Gastrocnemius medialis (tissue), 4 donors: ENCODE data around the gene HDAC4. TPM values are rescaled to one million over a fixed set of nuclear protein-coding genes. Genes with fewer than 3 reads are reported as not detected.

Source experiments
- ATAC-seq, 2 donors: fragments of 150-250 bp; one replicate each; pipeline ENCODE4 v1.9.1; 2016
- DNase-seq, 2 donors: peaks; one replicate each; pipeline ENCODE4 v3.0.0-alpha.2; 2019
- H3K27ac ChIP-seq, 4 donors: fragments of 200-600 bp; sonication (generic); 1 replicate in 1 of 4; 2 replicates in 3 of 4; pipeline ENCODE4 v1.5.1; 2016 to 2018; ENCODE audit warnings: mild to moderate bottlenecking in 2 of 4, moderate library complexity in 1 of 4
- H3K27me3 ChIP-seq, 3 donors: fragments of 200-600 bp; sonication (generic) in 2 of 3; 1 replicate in 1 of 3; 2 replicates in 2 of 3; pipeline versions ENCODE4 v1.5.1 to v1.6.0; 2016 to 2019; ENCODE audit warnings: mild to moderate bottlenecking in 1 of 3, moderate library complexity in 1 of 3
- H3K36me3 ChIP-seq, 2 donors: fragments of 200-600 bp; sonication (generic) in 1 of 2; one replicate each; pipeline ENCODE4 v1.5.1; 2017 to 2018
- H3K4me1 ChIP-seq, 2 donors: fragments of 200-600 bp; sonication (generic) in 1 of 2; one replicate each; pipeline ENCODE4 v1.5.1; 2016 to 2017; ENCODE audit warnings: mild to moderate bottlenecking in 2 of 2
- H3K4me3 ChIP-seq, 4 donors: fragments of 200-600 bp; sonication (generic) in 3 of 4; 1 replicate in 1 of 4; 2 replicates in 3 of 4; pipeline ENCODE4 v1.5.1; 2016 to 2019; ENCODE audit warnings: mild to moderate bottlenecking in 2 of 4
- H3K9me3 ChIP-seq, 3 donors: fragments of 200-600 bp; sonication (generic) in 2 of 3; 1 replicate in 1 of 3; 2 replicates in 2 of 3; pipeline ENCODE4 v1.5.1; 2016 to 2019
- POLR2A ChIP-seq, 2 donors: fragments of 450-650 bp; IDR thresholded peaks; one replicate each; pipeline ENCODE4 v1.6.1; 2017; ENCODE audit warnings: antibody characterized with exemption in 2 of 2, mild to moderate bottlenecking in 2 of 2, moderate library complexity in 2 of 2
- in situ Hi-C, 4 donors: fragments of 200-750 bp; cut with MboI; loops; one replicate each; pipeline versions ENCODE4 v1.15.0 to v1.8.0; 2017; ENCODE audit warnings: low sequenced_read_pairs in 4 of 4
- intact Hi-C: fragments of 100-400 bp; cut with DNase I; formaldehyde crosslinking; loops from one replicate; pipeline ENCODE4 v1.15.1; 2023; ENCODE audit warnings: low total_unique reads
- total RNA-seq, 4 donors: library from RNA; depleted of rRNA; stranded (reverse); fragments of >200 nt; gene quantifications; one replicate each; pipeline versions ENCODE4 v1.1.0 to v1.2.3, GENCODE V29; 2016
- TF ChIP-seq, protein P1 (sequence below), 5 experiments: fragments of 450-650 bp in 3 of 5; fragments of 200-600 bp in 2 of 5; sonication (generic) in 2 of 5; IDR thresholded peaks in 4 of 5; conservative IDR thresholded peaks in 1 of 5; 1 replicate in 4 of 5; 2 replicates in 1 of 5; pipeline ENCODE4 v1.5.1; 2016 to 2019; ENCODE audit warnings: antibody characterized with exemption in 5 of 5, mild to moderate bottlenecking in 3 of 5, moderate library complexity in 3 of 5

HDAC4 gene
- total RNA-seq, 4 donors from 2014 or later = 23.6 to 257 (median 119) TPM

- no peaks in the 10 kb centered on the region for H3K9me3 ChIP-seq
- H3K27me3 ChIP-seq = no peaks in the 10 kb centered on the region
- intact Hi-C loops = no loop called here
Observed at GRCh38 chr2:239220981-239221396, 179.8 kb downstream of the HDAC4 start.

GRCh38 chr2:239220341-239220740 is 180.5 kb downstream of the HDAC4 start:
- Histone ChIP-seq H3K27ac (peak overlapping the region; percentile 86 to 99 (median 93)), H3K4me3 (no peak overlapping the region), H3K27me3 (no peaks in the 10 kb centered on the region), H3K36me3 (no peaks in the 10 kb centered on the region), H3K4me1 (peaks cover 81 to 85% of the 10 kb centered on the region in 2 donors), H3K9me3 (no peaks in the 10 kb centered on the region)
- intact Hi-C loops (no loop called here), in situ Hi-C loops (loop anchor here in 1 of 4 donors (10.0 kb wide), 1 partner anchor 84 kb away; no protein-coding TSS in a partner anchor)
- DNase-seq (no peak), ATAC-seq (no peak)
- TF ChIP-seq POLR2A (IDR thresholded peaks at IDR 0.05) = no peak
- TF ChIP-seq, protein P1, sequence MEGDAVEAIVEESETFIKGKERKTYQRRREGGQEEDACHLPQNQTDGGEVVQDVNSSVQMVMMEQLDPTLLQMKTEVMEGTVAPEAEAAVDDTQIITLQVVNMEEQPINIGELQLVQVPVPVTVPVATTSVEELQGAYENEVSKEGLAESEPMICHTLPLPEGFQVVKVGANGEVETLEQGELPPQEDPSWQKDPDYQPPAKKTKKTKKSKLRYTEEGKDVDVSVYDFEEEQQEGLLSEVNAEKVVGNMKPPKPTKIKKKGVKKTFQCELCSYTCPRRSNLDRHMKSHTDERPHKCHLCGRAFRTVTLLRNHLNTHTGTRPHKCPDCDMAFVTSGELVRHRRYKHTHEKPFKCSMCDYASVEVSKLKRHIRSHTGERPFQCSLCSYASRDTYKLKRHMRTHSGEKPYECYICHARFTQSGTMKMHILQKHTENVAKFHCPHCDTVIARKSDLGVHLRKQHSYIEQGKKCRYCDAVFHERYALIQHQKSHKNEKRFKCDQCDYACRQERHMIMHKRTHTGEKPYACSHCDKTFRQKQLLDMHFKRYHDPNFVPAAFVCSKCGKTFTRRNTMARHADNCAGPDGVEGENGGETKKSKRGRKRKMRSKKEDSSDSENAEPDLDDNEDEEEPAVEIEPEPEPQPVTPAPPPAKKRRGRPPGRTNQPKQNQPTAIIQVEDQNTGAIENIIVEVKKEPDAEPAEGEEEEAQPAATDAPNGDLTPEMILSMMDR (IDR thresholded peaks at IDR 0.05 in 4 of 5, conservative IDR thresholded peaks at IDR 0.05 in 1 of 5) = no peak

More at GRCh38 chr2:239220981-239221396, 179.8 kb downstream of the HDAC4 start:
- DNase-seq = no peak
- H3K4me3 ChIP-seq = no peak overlapping the region
- H3K36me3 ChIP-seq = no peaks in the 10 kb centered on the region
- peak overlapping the region; percentile 86 to 99 (median 93) for H3K27ac ChIP-seq
- H3K4me1 ChIP-seq = peaks cover 81 to 85% of the 10 kb centered on the region in 2 donors
- in situ Hi-C loops = loop anchor here in 1 of 4 donors (10.0 kb wide), 1 partner anchor 84 kb away; no protein-coding TSS in a partner anchor
- no peak for ATAC-seq
- TF ChIP-seq, protein P1 (IDR thresholded peaks at IDR 0.05 in 4 of 5, conservative IDR thresholded peaks at IDR 0.05 in 1 of 5) = no peak
- no peak for TF ChIP-seq POLR2A (IDR thresholded peaks at IDR 0.05)

GRCh38 chr2:239216614-239217273 is 184.1 kb downstream of the HDAC4 start:
- in situ Hi-C loops = no loop called here
- DNase-seq = no peak
- no peaks in the 10 kb centered on the region for H3K9me3 ChIP-seq
- no peaks in the 10 kb centered on the region for H3K27me3 ChIP-seq
- H3K4me3 ChIP-seq = no peak overlapping the region
- H3K4me1 ChIP-seq = peaks cover 79 to 84% of the 10 kb centered on the region in 2 donors
- peak overlapping the region; percentile 30 to 85 (median 66) for H3K27ac ChIP-seq
- H3K36me3 ChIP-seq = no peaks in the 10 kb centered on the region
- TF ChIP-seq, protein P1 (IDR thresholded peaks at IDR 0.05 in 4 of 5, conservative IDR thresholded peaks at IDR 0.05 in 1 of 5) = no peak
- TF ChIP-seq POLR2A (IDR thresholded peaks at IDR 0.05) = no peak
- ATAC-seq = no peak
- intact Hi-C loops = no loop called here

GRCh38 chr2:239215988-239216613 is 184.7 kb downstream of the HDAC4 start:
- no peaks in the 10 kb centered on the region for H3K27me3 ChIP-seq
- H3K4me1 ChIP-seq = peaks cover 78 to 84% of the 10 kb centered on the region in 2 donors
- no peak overlapping the region for H3K4me3 ChIP-seq
- H3K27ac ChIP-seq = peak overlapping the region; percentile 17 to 85 (median 67)
- TF ChIP-seq POLR2A (IDR thresholded peaks at IDR 0.05) = no peak
- TF ChIP-seq, protein P1 (IDR thresholded peaks at IDR 0.05 in 4 of 5, conservative IDR thresholded peaks at IDR 0.05 in 1 of 5) = no peak
- no peaks in the 10 kb centered on the region for H3K36me3 ChIP-seq
- H3K9me3 ChIP-seq = no peaks in the 10 kb centered on the region
- DNase-seq (peak in 1 of 2 donors; percentile 5), ATAC-seq (no peak)
- intact Hi-C loops = no loop called here
- in situ Hi-C loops = no loop called here
